WTC11 (cell line): ENCODE measurements around the gene PNMA6E. TPM values are rescaled to one million over a fixed set of nuclear protein-coding genes. Genes with fewer than 3 reads are reported as not detected.

Source experiments
- ATAC-seq: fragments of 200-7000 bp; cut with Tn5 transposase; 2 replicates; pipeline ENCODE4 v1.10.0; 2021; ENCODE audit warnings: mild to moderate bottlenecking, moderate library complexity
- CTCF ChIA-PET: fragments of 300-600 bp; sonication (Branson Sonifier 250); formaldehyde crosslinking; loops from one replicate; lab custom pipeline; 2021; ENCODE audit warnings: antibody characterized with exemption; lab: Charles Lee
- POLR2A ChIA-PET: fragments of 350-600 bp; sonication (Branson Sonifier 250); formaldehyde crosslinking; loops from one replicate; lab custom pipeline; 2021; ENCODE audit warnings: antibody characterized with exemption; lab: Charles Lee
- DNase-seq: peaks from one replicate; pipeline ENCODE4 v3.0.0; 2021; ENCODE audit warnings: low spot score
- H3K27ac Mint-ChIP-seq: 2 replicates; pipeline ENCODE4 v1.8.0; 2021; ENCODE audit warnings: mixed read lengths
- H3K27me3 Mint-ChIP-seq: 2 replicates; pipeline ENCODE4 v1.8.0; 2021; ENCODE audit warnings: low read depth, mild to moderate bottlenecking, moderate library complexity, mixed read lengths
- H3K36me3 Mint-ChIP-seq: 2 replicates; pipeline ENCODE4 v1.8.0; 2021; ENCODE audit warnings: mixed read lengths
- H3K4me1 Mint-ChIP-seq: 2 replicates; pipeline ENCODE4 v1.8.0; 2022; ENCODE audit warnings: mixed read lengths
- H3K4me3 Mint-ChIP-seq: 2 replicates; pipeline ENCODE4 v1.8.0; 2021; ENCODE audit warnings: mild to moderate bottlenecking, moderate library complexity, mixed read lengths
- H3K9me3 Mint-ChIP-seq: 2 replicates; pipeline ENCODE4 v1.8.0; 2021; ENCODE audit warnings: mixed read lengths
- CBFB ChIP-seq: sonication (generic); formaldehyde crosslinking; IDR thresholded peaks from 2 replicates; pipeline ENCODE4 v1.8.1; 2022; ENCODE audit warnings: mild to moderate bottlenecking, low read depth, missing genetic modification reagents
- CREB1 ChIP-seq: sonication (generic); formaldehyde crosslinking; IDR thresholded peaks from 2 replicates; pipeline ENCODE4 v1.8.0; 2023; ENCODE audit warnings: mild to moderate bottlenecking, missing genetic modification reagents
- E2F4 ChIP-seq: sonication (generic); formaldehyde crosslinking; IDR thresholded peaks from 2 replicates; pipeline ENCODE4 v1.8.1; 2022; ENCODE audit warnings: low read depth, mild to moderate bottlenecking, moderate library complexity, missing genetic modification reagents, borderline replicate concordance
- FOXP1 ChIP-seq: sonication (generic); formaldehyde crosslinking; IDR thresholded peaks from 2 replicates; pipeline ENCODE4 v1.8.0; 2022; ENCODE audit warnings: missing genetic modification reagents, mild to moderate bottlenecking, moderate library complexity, borderline replicate concordance
- GABPB1 ChIP-seq: sonication (generic); formaldehyde crosslinking; IDR thresholded peaks from 2 replicates; pipeline ENCODE4 v1.8.1; 2023; ENCODE audit warnings: mild to moderate bottlenecking, missing genetic modification reagents
- GTF2I ChIP-seq: fragments of 250-450 bp; sonication (Bioruptor Pico); conservative IDR thresholded peaks from 2 replicates; pipeline ENCODE4 v1.4.0; 2021; ENCODE audit warnings: mild to moderate bottlenecking
- JUN ChIP-seq: sonication (generic); formaldehyde crosslinking; IDR thresholded peaks from 2 replicates; pipeline ENCODE4 v1.8.0; 2023; ENCODE audit warnings: mild to moderate bottlenecking, missing genetic modification reagents
- NR2C2 ChIP-seq: sonication (generic); formaldehyde crosslinking; IDR thresholded peaks from 2 replicates; pipeline ENCODE4 v1.8.0; 2022; ENCODE audit warnings: mild to moderate bottlenecking, missing genetic modification reagents
- SMAD4 ChIP-seq: sonication (generic); formaldehyde crosslinking; IDR thresholded peaks from 2 replicates; pipeline ENCODE4 v1.8.0; 2022; ENCODE audit warnings: mild to moderate bottlenecking, missing genetic modification reagents
- SOX15 ChIP-seq: fragments of 250-450 bp; sonication (Bioruptor Pico); IDR thresholded peaks from 2 replicates; pipeline ENCODE4 v1.9.0; 2021; ENCODE audit warnings: mild to moderate bottlenecking
- TEAD4 ChIP-seq: sonication (generic); formaldehyde crosslinking; IDR thresholded peaks from 2 replicates; pipeline ENCODE4 v1.8.0; 2022; ENCODE audit warnings: mild to moderate bottlenecking, missing genetic modification reagents
- TP53 ChIP-seq: sonication (generic); formaldehyde crosslinking; IDR thresholded peaks from 2 replicates; pipeline ENCODE4 v1.8.1; 2023; ENCODE audit warnings: mild to moderate bottlenecking, missing genetic modification reagents
- USF2 ChIP-seq: sonication (generic); formaldehyde crosslinking; IDR thresholded peaks from 2 replicates; pipeline ENCODE4 v1.8.1; 2023; ENCODE audit warnings: mild to moderate bottlenecking, missing genetic modification reagents, moderate library complexity
- ZBTB21 ChIP-seq: sonication (generic); formaldehyde crosslinking; IDR thresholded peaks from 2 replicates; pipeline ENCODE4 v1.8.1; 2023; ENCODE audit warnings: mild to moderate bottlenecking, missing genetic modification reagents, borderline replicate concordance
- ZNF138 ChIP-seq: sonication (generic); formaldehyde crosslinking; conservative IDR thresholded peaks from 2 replicates; pipeline ENCODE4 v1.8.1; 2022; ENCODE audit warnings: mild to moderate bottlenecking, moderate library complexity, missing genetic modification reagents
- ZNF263 ChIP-seq: sonication (generic); formaldehyde crosslinking; IDR thresholded peaks from 2 replicates; pipeline ENCODE4 v1.8.1; 2022; ENCODE audit warnings: low read depth, mild to moderate bottlenecking, moderate library complexity, missing genetic modification reagents
- ZNF317 ChIP-seq: sonication (generic); formaldehyde crosslinking; IDR thresholded peaks from 2 replicates; pipeline ENCODE4 v1.8.1; 2023; ENCODE audit warnings: low read depth, mild to moderate bottlenecking, moderate library complexity, missing genetic modification reagents, borderline replicate concordance
- ZNF416 ChIP-seq: fragments of 250-450 bp; sonication (Bioruptor Pico); IDR thresholded peaks from 2 replicates; pipeline ENCODE4 v1.9.0; 2021; ENCODE audit warnings: mild to moderate bottlenecking, inconsistent platforms
- total RNA-seq: library from RNA; stranded (reverse); gene quantifications from 3 replicates; pipeline ENCODE4 v1.2.3, GENCODE V29; 2021
- TF ChIP-seq, protein P1 (sequence below): sonication (generic); formaldehyde crosslinking; IDR thresholded peaks from 2 replicates; pipeline ENCODE4 v1.8.0; 2023; ENCODE audit warnings: missing genetic modification reagents, mild to moderate bottlenecking, borderline replicate concordance
- TF ChIP-seq, protein P2 (sequence below): sonication (generic); formaldehyde crosslinking; IDR thresholded peaks from 2 replicates; pipeline ENCODE4 v1.8.0; 2022; ENCODE audit warnings: mild to moderate bottlenecking, missing genetic modification reagents
- TF ChIP-seq, protein P3 (sequence below): fragments of 250-450 bp; sonication (Bioruptor Pico); IDR thresholded peaks from 2 replicates; pipeline ENCODE4 v1.9.0; 2021; ENCODE audit warnings: mild to moderate bottlenecking, borderline replicate concordance
- TF ChIP-seq, protein P4 (sequence below): sonication (generic); formaldehyde crosslinking; IDR thresholded peaks from 2 replicates; pipeline ENCODE4 v1.8.1; 2022; ENCODE audit warnings: mild to moderate bottlenecking, moderate library complexity, missing genetic modification reagents

PNMA6E gene
- total RNA-seq, 1 experiment from 2014 or later, result not detected

GRCh38 chrX:153387345-153387744, 13.8 kb downstream of the PNMA6E start:
- Mint-ChIP-seq H3K4me3 (no peak overlapping the region), H3K27ac (no peak overlapping the region)

DNA sequence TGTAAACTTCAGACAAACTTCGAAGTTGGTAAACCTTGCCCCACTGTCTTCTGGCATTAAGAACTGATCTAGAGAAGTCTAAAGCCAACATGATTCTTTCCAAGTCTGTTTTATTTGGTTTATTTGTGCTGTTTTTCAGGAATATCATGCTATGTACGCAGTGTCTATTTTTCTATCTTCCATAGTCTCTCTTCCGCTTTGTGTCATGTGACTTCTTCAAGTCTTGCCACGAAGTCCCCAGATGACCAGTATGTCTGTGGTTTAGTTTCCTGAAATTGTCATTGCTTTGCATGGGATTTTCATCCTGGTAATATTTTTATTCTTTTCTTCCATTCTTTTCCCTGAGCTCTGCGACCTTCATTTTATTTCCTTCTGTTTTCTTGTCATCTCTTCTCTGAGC, 15.1 kb downstream of the PNMA6E start:
- Mint-ChIP-seq H3K36me3 (no peaks in the 10 kb centered on the region), H3K9me3 (no peaks in the 10 kb centered on the region), H3K27ac (no peak overlapping the region), H3K4me1 (no peaks in the 10 kb centered on the region), H3K27me3 (no peaks in the 10 kb centered on the region), H3K4me3 (no peak overlapping the region)
- CTCF ChIA-PET, result no interaction called here
- no peak for ATAC-seq
- no peak for DNase-seq
- POLR2A ChIA-PET, result no interaction called here
- TF ChIP-seq CREB1 (CRISPR knock-in tag), result no peak
- no peak for TF ChIP-seq ZNF317 (CRISPR knock-in tag)
- no peak for TF ChIP-seq SMAD4 (CRISPR knock-in tag)
- TF ChIP-seq ZNF138 (CRISPR knock-in tag), result no peak
- TF ChIP-seq NR2C2 (CRISPR knock-in tag), result no peak
- TF ChIP-seq, protein P1, sequence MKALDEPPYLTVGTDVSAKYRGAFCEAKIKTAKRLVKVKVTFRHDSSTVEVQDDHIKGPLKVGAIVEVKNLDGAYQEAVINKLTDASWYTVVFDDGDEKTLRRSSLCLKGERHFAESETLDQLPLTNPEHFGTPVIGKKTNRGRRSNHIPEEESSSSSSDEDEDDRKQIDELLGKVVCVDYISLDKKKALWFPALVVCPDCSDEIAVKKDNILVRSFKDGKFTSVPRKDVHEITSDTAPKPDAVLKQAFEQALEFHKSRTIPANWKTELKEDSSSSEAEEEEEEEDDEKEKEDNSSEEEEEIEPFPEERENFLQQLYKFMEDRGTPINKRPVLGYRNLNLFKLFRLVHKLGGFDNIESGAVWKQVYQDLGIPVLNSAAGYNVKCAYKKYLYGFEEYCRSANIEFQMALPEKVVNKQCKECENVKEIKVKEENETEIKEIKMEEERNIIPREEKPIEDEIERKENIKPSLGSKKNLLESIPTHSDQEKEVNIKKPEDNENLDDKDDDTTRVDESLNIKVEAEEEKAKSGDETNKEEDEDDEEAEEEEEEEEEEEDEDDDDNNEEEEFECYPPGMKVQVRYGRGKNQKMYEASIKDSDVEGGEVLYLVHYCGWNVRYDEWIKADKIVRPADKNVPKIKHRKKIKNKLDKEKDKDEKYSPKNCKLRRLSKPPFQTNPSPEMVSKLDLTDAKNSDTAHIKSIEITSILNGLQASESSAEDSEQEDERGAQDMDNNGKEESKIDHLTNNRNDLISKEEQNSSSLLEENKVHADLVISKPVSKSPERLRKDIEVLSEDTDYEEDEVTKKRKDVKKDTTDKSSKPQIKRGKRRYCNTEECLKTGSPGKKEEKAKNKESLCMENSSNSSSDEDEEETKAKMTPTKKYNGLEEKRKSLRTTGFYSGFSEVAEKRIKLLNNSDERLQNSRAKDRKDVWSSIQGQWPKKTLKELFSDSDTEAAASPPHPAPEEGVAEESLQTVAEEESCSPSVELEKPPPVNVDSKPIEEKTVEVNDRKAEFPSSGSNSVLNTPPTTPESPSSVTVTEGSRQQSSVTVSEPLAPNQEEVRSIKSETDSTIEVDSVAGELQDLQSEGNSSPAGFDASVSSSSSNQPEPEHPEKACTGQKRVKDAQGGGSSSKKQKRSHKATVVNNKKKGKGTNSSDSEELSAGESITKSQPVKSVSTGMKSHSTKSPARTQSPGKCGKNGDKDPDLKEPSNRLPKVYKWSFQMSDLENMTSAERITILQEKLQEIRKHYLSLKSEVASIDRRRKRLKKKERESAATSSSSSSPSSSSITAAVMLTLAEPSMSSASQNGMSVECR (CRISPR knock-in tag), result no peak
- TF ChIP-seq E2F4 (CRISPR knock-in tag), result no peak
- no peak for TF ChIP-seq ZNF416 (CRISPR knock-in tag)
- no peak for TF ChIP-seq GTF2I (CRISPR knock-in tag)
- TF ChIP-seq ZNF263 (CRISPR knock-in tag), result no peak
- no peak for TF ChIP-seq USF2 (CRISPR knock-in tag)
- no peak for TF ChIP-seq TP53 (CRISPR knock-in tag)

More at GRCh38 chrX:153387345-153387744, 13.8 kb downstream of the PNMA6E start:
- Mint-ChIP-seq H3K36me3 (no peaks in the 10 kb centered on the region), H3K27me3 (no peaks in the 10 kb centered on the region)
- CTCF ChIA-PET, result no interaction called here
- no peak for TF ChIP-seq GABPB1 (CRISPR knock-in tag)
- no peak for TF ChIP-seq TEAD4
- no peak for TF ChIP-seq FOXP1 (CRISPR knock-in tag)
- TF ChIP-seq ZNF317 (CRISPR knock-in tag), result no peak
- TF ChIP-seq, protein P2, sequence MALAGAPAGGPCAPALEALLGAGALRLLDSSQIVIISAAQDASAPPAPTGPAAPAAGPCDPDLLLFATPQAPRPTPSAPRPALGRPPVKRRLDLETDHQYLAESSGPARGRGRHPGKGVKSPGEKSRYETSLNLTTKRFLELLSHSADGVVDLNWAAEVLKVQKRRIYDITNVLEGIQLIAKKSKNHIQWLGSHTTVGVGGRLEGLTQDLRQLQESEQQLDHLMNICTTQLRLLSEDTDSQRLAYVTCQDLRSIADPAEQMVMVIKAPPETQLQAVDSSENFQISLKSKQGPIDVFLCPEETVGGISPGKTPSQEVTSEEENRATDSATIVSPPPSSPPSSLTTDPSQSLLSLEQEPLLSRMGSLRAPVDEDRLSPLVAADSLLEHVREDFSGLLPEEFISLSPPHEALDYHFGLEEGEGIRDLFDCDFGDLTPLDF (CRISPR knock-in tag), result no peak
- TF ChIP-seq, protein P3, sequence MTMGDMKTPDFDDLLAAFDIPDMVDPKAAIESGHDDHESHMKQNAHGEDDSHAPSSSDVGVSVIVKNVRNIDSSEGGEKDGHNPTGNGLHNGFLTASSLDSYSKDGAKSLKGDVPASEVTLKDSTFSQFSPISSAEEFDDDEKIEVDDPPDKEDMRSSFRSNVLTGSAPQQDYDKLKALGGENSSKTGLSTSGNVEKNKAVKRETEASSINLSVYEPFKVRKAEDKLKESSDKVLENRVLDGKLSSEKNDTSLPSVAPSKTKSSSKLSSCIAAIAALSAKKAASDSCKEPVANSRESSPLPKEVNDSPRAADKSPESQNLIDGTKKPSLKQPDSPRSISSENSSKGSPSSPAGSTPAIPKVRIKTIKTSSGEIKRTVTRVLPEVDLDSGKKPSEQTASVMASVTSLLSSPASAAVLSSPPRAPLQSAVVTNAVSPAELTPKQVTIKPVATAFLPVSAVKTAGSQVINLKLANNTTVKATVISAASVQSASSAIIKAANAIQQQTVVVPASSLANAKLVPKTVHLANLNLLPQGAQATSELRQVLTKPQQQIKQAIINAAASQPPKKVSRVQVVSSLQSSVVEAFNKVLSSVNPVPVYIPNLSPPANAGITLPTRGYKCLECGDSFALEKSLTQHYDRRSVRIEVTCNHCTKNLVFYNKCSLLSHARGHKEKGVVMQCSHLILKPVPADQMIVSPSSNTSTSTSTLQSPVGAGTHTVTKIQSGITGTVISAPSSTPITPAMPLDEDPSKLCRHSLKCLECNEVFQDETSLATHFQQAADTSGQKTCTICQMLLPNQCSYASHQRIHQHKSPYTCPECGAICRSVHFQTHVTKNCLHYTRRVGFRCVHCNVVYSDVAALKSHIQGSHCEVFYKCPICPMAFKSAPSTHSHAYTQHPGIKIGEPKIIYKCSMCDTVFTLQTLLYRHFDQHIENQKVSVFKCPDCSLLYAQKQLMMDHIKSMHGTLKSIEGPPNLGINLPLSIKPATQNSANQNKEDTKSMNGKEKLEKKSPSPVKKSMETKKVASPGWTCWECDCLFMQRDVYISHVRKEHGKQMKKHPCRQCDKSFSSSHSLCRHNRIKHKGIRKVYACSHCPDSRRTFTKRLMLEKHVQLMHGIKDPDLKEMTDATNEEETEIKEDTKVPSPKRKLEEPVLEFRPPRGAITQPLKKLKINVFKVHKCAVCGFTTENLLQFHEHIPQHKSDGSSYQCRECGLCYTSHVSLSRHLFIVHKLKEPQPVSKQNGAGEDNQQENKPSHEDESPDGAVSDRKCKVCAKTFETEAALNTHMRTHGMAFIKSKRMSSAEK (CRISPR knock-in tag), result no peak
- TF ChIP-seq JUN (CRISPR knock-in tag), result no peak
- no peak for TF ChIP-seq SOX15 (CRISPR knock-in tag)
- no peak for TF ChIP-seq ZBTB21 (CRISPR knock-in tag)
- TF ChIP-seq, protein P4, sequence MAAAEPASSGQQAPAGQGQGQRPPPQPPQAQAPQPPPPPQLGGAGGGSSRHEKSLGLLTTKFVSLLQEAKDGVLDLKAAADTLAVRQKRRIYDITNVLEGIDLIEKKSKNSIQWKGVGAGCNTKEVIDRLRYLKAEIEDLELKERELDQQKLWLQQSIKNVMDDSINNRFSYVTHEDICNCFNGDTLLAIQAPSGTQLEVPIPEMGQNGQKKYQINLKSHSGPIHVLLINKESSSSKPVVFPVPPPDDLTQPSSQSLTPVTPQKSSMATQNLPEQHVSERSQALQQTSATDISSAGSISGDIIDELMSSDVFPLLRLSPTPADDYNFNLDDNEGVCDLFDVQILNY, result no peak
- no peak for TF ChIP-seq CBFB (CRISPR knock-in tag)
- TF ChIP-seq, all 79 proteins: peak for 0
- H3K9me3 Mint-ChIP-seq, result no peaks in the 10 kb centered on the region
- H3K4me1 Mint-ChIP-seq, result no peaks in the 10 kb centered on the region
- POLR2A ChIA-PET, result no interaction called here
- no peak for DNase-seq
- ATAC-seq, result no peak
